GM18858 (cell line): Measurements from ENCODE around the gene NOXA1.

ENCODE experiments used
- ATAC-seq: cut with Tn5 transposase; IDR thresholded peaks from one replicate; pipeline ENCODE4 v1.9.1; 2021; ENCODE audit not compliant: unreplicated experiment

Gene NOXA1

DNA sequence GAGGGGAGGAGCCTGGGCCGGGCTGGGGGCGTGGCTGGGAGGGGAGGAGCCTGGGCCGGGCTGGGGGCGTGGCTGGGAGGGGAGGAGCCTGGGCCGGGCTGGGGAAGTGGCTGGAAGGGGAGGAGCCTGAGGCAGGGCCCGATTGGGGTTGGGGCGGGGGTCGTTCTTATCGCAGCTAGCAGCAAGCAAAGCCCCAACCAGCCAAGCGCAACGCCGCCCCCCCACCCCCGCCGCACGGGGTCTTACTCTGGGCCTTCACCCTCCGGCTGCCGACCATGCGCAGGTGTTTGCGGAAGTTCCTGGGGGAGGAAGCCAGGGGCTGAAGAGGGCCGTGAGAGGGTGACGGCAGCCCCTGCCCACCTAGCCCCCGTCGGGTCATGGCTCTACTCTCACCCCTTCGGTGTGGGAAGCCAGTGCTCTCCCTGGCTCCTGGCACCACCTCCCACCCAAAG lies 31.0 kb downstream of the NOXA1 start:
- ATAC-seq, result no peak

DNA sequence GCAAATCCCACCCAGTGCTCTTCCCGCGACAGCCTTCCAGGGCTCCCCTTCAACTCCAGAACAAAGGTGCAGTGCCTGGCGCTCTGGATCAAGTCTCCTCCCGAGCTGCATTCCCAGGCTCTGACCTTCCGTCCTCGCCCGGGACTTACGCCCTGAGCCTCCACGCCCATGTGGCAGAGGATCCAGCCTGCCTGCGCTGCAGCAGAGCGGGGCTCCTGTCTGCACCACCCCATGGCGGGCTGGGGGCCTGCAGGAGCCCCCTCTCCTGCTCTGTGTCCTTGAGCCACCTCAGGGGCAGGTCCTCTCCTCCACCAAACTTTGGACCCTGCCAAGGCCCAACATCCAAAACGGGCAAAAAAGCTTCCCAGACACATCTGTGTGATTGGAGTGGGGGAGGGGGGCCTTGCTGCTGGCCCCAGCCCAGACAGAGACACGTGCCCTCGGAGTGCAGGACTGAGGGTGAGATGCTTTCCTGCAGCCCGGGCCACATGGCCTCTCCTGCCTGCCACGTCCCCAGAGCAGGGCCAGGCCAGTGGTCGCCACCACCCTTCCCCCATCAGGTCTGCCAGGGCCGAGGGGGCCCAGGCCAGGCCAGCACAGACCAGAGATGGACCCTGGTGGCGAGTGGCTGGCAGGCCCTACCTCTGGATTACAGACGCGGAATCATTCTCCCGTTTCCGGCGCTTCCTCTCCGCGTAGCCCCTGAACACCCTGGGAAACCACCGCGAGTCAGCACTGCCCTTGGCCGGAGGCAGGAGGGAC lies 31.6 kb downstream of the NOXA1 start:
- ATAC-seq, result no peak

DNA sequence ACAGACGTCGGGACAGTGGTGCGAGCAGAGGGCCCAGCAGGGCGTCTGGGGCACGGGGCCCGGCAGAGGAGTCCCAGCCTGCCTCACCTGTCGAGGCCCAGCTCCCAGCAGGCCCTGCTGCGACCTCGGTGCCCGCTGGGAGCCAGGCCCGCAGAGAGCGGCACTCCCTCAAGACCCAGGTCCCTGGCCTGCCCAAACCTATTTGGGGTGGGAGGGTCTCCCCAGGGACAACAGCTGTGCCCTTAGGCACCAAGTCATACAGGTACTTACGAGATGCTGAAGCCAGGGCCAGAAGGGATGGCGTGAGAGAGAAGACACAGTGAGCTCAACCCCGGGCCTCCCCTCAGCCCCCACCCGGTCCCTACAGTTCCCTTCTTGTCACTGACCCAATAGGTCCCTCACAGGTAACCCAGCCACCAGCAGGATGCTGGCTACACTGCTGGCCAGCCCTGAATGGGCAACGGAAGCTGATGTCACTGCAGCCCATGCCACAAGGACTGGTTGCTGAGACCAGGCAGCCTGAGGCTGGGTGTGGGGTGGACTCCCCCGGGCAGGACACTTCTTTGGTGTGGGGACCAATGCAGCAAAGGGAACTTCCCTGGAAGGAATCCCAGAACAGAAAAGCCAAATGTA lies 32.3 kb downstream of the NOXA1 start:
- ATAC-seq, result no peak

DNA sequence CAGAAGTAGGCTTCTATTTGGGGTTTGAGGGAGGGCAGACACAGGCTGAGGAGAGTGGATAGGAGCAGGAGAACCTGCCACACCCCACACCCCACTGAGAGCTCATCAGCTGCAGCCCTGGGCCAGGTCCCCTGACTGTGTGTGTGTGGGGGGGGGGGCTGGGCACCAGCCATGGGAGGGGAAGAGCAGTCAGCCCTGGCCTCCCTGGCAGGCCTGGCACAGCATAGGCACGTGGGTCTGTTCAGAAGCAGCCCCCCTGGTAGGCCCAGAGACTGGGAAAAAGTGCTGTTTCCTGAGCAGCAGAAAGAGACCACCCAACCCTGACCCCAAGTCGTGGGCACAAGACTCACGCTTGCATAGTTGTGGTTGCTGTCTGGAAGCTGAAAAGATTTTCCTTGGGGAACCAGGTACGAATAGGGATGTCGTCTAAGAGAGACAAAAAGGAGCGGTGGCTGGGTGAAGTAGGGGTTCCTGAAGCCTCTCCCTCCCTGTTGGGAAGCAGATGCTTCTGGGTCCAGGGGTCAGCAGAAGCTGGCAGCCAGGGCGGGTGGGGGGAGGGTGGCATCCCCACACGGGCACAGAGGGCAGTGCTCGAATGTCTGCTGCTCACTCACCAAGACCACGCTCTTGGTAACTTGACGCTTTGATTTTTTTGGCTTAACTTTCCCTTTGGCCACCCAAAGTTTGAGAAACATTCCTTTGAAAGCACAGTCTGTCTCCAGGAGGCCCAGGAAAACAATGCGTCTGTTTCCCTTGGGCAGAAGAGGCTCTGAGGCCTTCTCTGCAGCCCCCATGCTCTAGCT lies 33.1 kb downstream of the NOXA1 start:
- no peak for ATAC-seq

DNA sequence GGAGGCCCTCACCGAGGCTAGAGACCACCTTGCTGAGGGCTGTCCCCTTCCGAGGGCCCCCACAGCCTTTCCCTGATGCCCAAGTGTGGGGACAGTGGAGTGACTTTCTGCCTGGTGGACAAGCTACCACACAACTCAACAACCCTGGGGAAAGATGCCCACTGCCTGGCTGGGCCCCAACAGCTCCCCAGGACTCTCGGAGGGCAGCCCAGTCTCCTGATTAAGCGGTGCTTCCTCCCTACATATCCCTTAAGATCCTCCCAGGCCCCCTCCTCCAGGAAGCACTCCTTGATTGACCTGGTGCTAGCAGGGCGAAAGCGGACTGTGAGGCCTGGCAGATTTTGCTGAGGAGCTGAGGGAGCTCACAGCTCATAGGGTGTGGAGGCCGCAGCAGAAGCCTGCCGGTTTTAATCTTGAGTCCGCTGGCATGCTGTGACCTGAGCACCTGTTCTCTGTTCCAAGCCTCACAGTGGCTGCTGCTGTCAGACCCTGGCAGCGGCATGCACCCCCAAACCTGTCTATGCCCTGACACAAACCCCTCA lies 33.7 kb downstream of the NOXA1 start:
- ATAC-seq, result no peak

DNA sequence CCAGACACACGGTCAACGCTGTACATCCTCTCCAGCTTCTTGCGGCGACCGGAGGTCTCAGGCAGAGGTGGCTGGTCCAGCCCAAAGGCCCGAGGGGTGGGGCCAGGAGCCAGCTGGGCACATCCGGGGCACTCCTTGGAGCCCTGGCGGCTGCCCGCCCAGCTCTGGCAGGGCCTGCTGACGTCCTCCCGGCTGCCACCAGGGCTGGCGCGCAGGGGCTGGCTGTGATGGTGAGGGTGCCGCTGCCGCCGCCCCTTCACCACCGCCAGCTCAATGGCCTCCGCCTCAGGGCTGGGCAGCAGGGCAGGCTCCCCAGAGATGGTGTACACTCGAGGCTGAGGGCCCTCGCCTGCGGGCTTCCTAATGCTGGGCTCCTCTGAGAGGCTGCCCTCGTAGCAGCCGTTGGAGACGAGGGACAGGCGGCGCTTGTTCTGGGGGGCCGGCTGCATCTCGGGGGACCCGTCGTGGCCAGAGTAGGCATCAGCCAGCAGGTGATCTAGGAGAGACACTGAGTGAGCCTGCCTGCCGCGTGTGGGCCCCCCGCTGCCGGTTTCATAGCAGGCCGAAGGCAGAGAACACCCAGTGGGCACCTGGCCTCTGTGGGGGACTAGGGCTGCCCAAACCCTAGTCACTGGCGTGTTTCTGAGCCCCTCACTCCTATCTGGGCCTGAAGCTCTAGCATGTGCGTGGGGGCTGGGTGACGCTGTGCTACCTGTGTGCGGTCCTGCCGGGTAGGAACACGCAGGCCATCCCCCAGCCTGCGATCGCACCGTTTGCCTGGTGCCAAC lies 34.4 kb downstream of the NOXA1 start:
- no peak for ATAC-seq

DNA sequence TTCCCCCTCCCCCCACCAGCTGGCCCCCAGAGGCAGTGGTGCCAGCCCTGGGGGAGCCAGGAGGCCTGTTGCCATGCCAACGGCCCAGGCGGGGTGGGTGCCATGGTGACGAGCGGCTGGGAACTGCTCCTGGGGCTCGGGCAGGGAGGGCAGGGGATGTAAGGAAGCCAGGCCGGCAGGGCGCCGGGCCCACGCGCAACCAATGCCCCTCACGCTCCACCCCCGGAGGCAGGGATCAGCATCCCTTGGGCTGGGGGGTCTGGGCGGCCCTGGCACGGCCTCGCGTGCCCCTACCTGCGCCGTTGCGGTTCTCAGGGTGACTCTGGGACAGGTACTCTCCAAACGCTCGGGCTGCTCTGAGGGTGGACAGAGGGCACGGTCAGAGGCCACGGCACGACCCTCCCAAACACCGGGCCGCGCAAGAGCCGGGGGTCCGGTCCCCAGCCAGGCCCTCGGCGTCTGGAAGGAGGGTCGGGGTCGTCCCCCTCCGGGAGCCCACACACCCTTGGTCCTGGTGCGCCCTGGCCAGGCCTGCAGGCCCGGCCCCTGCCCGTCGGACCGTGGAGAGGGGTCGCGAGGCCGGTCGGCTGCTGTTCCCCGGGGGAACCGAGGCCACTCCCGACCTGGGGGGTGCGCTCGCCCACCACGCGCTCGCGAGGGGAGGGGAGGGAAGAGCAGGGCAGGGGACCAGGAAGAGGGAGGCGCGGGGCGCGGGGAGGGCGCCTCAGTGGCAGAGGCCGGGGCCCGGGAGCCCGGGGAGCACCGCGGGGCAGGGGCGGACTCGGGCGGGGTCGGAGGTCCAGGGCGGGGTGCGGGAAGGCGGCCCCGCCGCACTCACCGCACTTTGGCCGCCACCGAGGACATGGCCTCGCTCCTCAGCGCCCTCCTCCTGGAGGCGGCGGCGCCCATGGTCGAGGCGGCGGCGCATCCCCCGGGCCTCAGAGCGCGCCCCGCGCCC lies 35.3 kb downstream of the NOXA1 start:
- peak; percentile 6 for ATAC-seq

DNA sequence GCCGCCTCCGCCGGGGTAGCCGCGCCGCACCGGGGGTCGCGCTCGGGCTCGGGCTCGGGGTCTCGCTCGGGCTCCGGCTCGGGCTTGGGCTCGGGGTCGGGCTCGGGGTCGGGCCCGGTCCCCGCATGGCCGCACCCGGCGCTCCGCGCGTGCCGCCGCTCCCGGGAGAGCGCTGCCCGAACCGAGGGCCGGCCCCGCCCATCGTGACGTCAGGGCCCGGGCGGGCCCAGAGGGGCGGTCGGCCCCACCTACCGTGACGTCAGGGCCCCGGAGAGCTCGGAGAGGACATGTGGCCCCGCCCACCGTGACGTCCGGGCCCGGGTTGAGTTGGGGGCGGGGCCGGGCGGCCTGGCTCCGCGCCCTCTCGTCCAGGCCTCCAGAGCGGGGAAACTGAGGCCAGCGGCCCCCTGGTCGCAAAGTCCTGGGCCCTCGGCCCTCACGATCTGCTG lies 36.0 kb downstream of the NOXA1 start, which contains the start of gene NSMF:
Gene NSMF (minus strand): TSS at position 183 of the 449 bp plus-strand sequence. CDS start 232 bp downstream, outside the sequence.
- ATAC-seq, result peak; percentile 59

DNA sequence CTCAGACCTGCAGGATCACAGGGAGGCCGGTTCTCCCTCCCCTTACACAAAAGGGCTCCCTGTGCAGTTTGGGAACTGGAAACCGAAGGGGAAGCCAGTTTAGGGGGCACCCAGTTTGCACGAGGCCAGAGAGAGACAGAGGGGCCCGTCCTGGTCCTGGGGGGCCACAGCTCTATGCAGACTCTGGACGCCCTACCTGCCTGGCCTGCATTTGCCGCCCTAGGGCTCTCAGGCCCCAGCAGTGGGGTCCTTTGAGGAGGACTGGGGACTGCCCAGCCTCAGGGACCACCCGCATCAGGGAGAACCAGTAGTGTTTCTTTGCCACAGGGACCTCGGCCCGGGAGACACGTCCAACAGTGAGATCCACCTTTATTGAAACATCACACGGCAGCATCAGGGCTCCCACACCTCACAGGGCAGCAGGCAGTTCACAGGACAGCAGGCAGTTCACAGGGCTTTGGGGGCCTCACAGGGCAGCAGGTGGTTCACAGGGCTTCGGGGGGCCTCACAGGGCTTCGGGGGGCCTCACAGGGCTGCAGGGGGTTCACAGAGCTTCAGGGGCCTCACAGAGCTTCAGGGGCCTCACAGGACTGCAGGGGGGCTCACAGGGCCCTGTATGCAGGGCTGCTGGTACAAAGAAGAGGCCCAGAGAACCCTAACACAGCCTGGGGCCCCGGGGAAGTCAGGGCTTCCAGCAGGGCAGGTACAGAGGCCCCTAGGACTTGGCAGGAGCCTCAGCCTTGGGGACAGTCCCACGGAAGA lies 36.6 kb downstream of the NOXA1 start:
- ATAC-seq, result no peak

DNA sequence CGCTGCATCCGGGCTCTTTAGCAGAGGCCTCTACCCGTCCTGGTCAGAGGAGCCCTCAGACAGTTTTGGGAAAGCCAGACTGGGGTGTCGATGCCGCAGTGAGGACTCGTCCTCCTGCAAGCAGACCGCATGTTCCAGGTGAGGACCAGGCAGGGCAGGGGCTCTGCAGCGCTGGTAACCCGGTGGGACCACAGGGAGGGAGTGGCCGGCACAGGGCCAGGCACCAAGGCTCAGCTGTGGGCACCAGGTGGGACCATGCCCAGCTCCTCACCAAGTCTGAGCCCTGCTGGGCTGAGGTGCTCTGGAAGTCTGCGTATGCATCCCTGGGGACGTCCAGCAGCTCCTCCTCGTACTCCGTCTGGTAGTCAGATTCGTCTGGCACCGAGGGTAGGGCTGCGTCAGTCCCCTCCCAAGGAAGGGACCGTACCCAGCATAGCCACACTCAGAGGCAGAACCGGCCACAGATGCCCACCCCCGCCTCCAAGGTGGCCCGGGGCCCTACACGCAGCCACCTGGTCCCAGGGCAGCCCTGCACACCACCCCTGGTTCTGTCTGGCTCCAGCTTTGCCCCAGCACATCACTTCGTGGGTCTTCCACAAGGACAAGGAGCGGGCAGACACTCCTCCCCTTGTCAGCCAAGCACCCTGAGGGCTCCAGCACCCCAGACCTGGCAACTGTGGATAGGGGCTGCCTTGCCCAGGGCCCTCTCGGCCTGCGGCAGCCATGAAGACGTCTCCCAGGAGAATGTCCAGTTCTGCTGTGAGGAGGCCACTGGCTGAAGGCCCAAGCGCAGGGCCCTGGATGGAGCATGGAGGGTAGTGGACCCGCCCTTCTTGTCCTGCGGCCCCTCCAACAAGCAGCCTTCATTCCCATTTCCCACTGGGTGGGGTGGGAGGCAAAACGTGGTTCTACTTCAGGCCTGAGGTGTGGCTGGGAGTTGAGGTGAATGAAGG lies 37.4 kb downstream of the NOXA1 start:
- ATAC-seq, result no peak

DNA sequence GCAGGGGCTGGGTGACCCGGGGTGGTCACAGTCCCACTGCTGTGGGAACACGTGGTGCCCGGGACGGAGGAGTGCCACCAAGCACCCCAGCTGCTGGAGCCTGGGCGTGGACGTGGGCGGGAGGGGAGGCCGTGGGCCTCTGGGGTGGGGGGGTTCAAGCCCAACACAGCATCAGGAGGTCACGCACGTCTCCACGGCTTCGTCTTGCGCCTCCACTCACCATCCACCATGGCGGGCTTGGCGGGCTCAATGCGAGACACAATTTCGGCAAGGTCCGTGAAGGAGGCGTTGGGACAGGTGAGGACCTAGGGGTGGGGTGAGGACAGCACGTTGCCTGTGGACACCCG lies 38.1 kb downstream of the NOXA1 start:
- ATAC-seq, result no peak

DNA sequence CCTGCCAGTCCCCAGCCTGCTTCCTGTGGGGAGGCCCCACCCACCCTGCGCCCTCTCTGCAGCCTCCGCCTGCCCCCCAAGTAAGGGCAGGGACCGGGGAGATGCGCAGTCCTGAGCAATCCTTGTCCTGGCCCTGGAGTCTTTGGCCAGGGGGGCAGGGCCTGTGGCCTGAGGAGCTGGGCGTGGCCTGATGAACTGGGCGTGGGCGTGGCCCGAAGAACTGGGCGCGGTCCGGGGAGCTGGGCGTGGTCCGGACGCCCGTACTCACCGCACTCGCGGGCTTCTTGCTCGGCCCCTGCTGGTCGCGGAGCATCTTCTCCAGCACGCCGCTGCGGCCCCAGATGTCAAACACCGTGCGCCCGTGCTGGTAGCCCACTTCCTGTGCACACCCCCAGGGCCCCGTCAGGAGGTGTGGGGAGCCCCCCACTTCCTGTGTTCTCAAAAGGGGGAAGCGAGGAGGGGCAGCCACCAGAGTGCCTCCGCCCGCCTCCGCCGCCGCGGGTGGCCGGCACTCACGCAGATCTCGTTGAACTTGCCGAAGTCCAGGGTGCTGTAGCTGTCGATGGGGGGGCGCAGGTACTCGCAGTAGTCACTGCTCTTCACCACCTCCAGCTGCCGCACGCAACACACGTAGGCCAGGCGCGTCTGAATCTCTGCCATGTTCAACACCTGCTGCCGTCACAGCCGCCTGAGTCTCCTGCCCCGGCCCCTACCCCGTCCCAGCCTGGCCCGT lies 38.6 kb downstream of the NOXA1 start:
- peak; percentile 39 for ATAC-seq

DNA sequence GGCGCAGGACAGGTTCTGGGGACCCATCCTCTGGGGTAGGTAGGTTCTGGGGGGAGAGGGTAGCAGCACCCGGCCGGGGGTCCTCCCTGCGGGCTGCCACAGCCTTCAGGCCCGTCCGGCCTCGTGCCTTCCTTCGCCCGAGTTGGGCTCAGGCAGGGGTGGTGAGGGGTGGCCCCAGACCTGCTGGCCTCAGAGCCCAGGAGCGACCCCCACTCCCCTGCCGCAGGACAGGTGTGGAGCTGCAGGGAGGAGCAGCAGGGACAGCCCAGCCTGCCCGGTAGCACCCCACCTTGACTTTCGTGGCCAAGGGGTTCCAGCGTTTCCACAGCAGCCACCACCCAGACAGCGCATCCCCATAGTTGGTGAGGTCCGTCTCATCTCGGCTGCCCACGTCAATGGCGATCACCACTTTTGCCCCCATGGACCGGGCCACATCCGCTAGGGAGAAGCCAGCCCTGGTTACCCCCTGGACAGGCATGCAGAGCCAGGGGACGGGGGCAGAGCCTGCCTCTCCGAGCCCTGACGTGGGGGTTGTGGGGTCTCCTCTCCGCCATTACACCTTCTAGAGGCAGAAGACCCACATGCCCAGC lies 39.3 kb downstream of the NOXA1 start:
- no peak for ATAC-seq

DNA sequence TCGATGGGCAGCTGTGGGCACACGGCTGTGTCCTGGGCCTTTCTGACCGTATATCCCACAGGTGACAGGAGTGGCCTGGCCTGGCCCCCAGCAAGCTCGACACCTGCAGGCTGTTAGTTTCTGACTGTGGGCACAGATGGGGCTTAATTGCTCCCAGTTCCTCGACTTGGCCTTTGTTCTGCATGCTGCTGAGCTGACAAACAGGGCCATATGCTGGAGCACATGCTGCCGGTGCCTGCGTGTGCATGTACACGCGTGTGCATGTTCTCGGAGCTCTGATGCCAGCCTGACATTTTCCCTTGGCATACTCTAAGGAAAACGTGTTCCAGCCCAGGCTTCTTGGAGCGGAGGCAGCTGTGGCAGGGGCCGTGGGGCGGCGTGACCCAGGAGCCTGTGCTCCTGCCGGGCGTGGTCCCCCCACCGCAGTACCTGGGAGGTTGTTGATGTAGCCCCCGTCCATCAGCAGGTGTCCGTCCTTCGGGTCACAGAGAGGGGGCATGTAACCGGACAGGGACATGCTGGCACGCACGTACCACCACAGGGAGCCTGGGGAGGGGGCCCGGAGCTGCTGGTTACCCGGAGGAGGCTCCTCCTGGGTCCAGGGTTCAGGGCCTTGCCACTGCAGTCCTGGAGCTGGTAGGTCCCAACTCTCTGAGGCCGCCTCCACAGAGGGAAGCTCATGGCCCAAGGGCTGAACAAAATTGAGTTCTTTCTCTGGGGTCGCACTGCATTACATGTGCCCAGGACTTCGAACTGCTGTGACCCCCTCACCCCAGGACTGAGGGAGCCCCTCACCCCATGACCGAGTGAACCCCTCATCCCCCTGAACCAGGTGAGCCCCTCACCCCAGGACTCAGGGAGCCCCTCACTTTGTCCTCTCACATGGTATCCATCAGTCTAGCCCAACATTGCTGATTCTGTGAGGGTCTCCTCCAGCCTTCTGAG lies 40.1 kb downstream of the NOXA1 start:
- no peak for ATAC-seq

DNA sequence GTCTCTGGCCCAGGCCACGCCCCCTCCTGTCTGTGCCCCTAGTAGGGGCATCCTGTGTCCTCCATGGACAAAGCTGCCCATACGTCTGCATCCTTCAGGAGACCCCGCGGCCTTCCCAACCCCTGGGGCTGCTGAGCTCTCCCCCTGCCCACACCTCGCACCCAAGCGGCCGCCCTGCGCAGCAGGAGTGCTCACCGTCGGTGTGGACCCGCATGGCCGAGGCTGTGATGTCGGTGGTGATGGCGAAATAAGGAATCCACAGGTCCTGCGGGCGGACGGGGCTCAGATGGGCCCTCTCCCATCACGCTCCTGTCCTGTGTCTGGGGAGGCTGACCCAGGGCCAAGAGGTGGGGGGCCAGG lies 40.7 kb downstream of the NOXA1 start:
- no peak for ATAC-seq
